GM12873 (cell line): ENCODE measurements around the gene WDR27.

Source experiments
- TF ChIP-seq, protein P1 (sequence below): IDR thresholded peaks from 2 replicates; pipeline ENCODE4 v1.5.1; 2012; ENCODE audit warnings: low read depth, mild to moderate bottlenecking, moderate library complexity, low read length, control low read depth; ENCODE audit not compliant: insufficient read depth; ENCODE audit errors: missing control alignments

The WDR27 gene

DNA sequence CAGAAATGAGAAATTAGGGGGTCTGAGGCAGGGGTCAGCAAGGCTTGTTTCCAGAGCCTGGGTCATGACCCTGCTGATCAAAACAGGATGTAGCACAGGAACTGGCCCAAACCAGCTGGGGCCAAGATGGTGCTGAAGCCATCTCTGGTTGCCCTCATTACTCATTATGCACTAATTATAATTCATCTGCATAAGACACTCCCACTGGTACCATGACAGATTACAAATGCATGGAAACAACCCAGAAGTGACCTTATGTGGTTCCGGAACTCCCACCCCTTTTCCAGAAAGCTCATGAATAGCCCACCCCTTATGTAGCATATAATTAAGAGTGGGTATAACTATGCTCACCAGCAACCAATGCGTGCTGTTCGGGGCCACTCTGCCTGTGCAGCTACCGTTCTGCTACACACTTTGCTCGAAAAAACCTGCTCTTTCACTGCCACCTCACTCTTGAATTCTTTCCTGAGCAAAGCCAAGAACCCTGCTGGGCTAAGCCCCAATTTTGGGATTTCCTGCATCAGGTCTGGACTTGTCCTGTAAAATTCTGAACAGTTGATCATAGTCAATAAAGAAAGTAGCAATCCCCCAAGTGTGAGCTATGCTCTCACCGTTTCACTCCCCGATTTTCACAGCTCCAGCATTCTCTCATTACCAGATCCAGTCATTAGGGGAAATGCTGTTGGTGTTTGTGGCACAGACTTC is 122.3 kb downstream of the WDR27 start:
- TF ChIP-seq, protein P1, sequence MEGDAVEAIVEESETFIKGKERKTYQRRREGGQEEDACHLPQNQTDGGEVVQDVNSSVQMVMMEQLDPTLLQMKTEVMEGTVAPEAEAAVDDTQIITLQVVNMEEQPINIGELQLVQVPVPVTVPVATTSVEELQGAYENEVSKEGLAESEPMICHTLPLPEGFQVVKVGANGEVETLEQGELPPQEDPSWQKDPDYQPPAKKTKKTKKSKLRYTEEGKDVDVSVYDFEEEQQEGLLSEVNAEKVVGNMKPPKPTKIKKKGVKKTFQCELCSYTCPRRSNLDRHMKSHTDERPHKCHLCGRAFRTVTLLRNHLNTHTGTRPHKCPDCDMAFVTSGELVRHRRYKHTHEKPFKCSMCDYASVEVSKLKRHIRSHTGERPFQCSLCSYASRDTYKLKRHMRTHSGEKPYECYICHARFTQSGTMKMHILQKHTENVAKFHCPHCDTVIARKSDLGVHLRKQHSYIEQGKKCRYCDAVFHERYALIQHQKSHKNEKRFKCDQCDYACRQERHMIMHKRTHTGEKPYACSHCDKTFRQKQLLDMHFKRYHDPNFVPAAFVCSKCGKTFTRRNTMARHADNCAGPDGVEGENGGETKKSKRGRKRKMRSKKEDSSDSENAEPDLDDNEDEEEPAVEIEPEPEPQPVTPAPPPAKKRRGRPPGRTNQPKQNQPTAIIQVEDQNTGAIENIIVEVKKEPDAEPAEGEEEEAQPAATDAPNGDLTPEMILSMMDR = no peak

DNA sequence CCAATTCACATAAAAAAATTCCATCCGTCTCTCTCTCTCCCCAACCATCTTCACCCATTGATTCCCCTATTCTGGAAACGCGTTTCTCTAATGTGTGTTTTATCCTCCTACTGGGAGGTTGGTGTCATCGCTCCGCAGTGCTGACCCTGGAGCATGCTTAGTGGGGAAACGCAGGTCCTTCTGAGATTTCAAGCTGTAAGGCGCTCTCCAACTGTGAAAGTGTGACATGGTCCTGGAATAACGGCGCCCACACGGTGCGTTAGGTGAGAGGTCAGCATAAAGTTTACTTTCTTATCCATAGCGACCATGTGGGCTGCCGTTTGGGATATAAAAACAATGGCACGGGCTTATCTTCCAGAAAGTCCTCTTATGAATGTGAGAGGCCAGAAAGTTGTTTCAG is 123.9 kb downstream of the WDR27 start:
- TF ChIP-seq, protein P1 = no peak

DNA sequence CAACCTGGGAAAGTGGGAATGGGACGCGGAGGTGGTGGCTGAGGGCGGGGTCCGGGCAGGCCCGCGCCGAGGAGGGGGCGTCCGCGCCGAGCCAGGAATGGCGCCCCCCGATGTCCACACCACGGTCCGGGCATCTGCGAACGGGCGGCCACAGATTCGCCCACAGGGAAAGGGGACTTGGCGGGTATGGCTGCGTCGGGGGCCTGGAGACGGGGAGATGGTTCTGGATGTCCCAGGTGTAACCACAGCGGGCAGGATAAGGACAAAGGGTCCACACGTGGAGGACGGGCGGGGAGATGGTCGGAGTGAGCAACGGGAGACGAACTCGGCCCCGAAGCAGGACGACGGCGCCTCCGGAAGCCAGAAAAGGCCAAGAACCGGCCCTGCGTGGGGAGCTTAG is 124.6 kb downstream of the WDR27 start:
- TF ChIP-seq, protein P1 = no peak

DNA sequence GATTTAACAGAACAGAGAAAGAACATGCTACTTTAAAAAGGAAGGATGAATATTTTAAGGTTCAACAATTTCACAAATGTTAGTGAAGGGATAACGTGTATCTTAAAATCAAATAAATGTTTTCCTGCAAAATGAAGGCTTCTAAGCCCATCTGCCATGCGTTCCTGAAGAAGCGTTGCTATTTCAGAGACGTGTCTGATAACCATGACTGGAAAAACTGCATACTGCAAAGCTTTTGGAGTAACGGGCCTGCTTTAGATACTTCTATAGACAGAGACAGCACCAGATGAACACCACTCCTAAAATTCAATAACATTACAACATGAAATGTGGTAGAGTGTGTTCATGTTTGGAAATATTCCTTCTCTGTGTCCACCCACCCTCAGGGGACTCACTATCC is 126.0 kb downstream of the WDR27 start:
- TF ChIP-seq, protein P1 = no peak

DNA sequence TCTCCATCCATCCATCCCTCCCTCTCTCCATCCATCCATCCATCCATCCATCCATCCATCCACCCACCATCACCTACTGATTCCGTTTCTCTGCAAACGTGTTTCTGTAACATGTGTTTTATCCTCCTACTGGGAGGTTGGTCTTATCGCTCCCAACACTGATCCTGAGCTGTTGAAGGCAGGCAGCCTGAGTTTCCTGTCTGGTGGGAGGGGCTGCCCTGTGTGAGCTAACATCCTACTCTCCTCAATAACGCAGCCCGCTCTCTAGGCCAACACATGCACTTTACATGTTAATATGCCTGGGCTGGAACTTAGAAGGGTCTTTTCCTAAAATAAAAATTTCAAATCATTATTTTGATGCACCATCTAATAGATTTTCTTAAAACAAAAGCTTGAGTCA is 126.5 kb downstream of the WDR27 start:
- TF ChIP-seq, protein P1 = no peak

DNA sequence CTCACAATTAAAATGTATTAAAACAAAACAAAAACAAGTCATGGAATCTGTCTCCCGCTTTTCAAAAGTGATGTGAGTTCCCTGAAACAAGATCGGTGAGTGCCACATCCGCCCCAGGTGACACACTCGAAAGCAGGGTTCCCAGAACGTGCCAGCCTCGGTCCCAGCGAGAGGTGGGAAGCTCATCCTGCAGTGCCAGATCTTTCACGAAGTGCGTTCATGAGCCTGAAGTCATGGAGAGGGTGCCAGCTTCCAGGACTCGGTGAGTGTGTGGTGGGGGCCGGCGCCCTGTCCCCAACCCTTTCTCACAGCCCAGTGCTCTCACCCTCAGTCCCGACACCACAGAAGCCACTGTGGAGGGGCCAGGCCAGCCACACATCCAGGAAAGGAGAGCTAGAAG is 127.4 kb downstream of the WDR27 start:
- TF ChIP-seq, protein P1 = no peak

DNA sequence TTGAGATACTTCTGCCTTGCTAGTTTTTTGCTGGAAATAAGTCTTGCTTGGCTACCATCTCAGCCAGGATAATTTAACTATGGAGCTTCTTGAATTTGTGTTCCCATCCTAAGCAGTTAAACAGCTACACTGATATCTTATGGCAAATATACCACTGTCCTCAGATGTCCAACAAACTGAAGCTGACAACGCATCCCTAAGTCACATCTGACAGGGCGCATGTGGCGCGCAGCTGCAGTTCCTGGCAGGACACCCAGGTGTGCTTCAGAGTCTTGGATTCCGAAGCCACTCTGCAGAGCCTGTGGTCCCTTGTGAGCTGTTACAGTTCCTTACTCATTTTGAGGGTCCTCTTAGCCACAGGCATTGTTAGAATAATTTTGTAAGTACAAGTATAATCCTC is 127.9 kb downstream of the WDR27 start:
- TF ChIP-seq, protein P1 = no peak
